GM19099 (cell line): ENCODE data around the gene SIGLEC8.

Source experiments
- POLR2A ChIP-seq: IDR thresholded peaks from 3 replicates; pipeline ENCODE4 v1.6.1; 2011; ENCODE audit warnings: low read depth; ENCODE audit not compliant: insufficient read length; ENCODE audit errors: extremely low read depth

SIGLEC8 gene

DNA sequence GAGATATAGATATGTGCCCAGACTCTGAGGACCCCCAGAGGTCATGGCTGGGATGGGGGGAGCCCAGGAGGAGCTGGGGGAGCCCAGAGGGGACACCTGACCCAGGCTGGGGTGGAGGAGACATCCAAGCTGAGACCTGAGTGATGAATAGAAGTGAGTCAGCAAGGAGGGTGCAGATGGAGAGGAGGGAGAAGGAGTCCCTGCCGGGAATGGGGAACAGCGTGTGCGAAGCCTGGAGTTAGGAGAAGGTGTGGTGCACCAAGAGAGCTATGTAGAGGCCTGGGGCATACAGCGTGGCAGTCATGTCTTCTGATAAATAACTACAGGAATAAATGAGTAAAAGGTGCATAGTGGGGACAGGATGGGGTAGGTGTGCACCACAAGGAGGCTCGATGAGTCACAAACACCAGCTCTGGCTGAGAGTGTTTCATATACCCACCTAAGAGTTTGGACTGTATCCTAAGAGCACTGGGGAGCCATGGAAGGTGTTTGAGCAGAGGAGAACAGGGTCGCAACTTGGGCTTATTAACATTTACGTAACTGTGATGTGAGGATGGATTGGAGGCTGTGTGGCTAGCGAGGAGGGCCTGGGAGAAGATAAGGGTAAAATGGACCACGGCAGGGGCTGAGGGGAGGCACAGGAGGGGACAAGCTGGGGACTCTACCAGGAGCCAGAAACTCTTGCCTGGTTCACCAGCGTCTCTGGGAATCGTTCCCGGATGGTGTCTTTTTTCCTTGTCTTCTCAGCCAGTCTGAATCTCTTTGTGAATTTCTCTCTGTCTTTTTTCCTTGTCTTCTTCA is 21.5 kb upstream of the SIGLEC8 start:
- no peak for TF ChIP-seq POLR2A

- no peak for TF ChIP-seq POLR2A
Observed at GRCh38 chr19:51478381-51479234, 20.4 kb upstream of the SIGLEC8 start, which contains the start of gene CEACAM18. TSS of gene CEACAM18 (plus strand) at chr19:51478539.

- TF ChIP-seq POLR2A, result no peak
Observed at GRCh38 chr19:51477344-51477743, 19.1 kb upstream of the SIGLEC8 start.

GRCh38 chr19:51476164-51476563 is 17.9 kb upstream of the SIGLEC8 start:
- no peak for TF ChIP-seq POLR2A

DNA sequence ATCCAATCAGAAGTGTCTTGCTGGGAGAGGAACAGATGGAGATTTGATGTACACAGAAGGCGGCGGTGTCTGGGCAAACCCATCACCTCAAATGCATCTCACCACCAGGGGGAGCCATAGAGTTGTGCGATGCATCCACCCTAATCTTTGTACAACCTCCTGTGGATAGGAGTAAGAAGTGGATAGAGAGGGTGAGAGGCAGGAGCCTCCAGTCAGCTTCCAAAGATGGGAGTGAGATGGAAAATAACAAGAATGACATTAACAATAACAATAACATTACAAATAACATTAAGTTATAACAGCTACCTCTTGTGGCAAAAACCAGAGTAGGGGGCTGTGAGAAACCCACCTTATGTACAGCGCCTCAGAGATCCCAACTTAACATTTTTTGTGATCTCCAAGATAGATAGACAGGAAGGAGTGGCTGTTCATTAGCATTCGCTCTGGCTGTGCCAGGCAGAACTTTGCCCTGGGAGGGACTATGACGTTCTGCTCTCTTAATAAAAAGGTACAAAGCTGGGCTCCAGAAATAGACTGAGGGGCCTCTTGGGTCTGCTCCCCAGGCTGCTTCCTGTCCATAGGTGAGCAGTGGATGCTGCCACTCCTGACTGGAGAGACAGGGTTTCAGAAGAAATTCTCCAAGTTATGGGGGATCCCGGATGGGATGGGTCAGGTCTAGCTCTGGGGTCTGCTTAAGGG is 14.9 kb upstream of the SIGLEC8 start:
- no peak for TF ChIP-seq POLR2A

DNA sequence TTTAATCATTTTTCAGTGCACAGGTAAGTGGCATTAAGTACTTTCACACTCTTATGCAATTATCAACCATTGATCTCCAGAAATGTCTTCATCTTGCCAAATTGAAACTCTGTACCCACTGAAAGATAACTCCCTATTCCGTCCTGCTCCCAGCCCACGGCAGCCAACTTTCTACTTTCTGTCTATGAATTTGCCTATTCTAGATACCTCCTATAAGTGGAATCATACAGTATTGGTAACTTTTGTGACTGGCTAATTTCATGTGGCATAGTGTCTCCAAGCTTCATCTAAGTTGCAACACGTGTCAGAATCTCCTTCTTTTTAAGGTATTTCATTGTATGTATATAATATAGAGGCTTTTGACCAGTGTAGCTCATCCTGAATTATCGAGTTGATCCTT is 14.4 kb upstream of the SIGLEC8 start:
- TF ChIP-seq POLR2A, result no peak

DNA sequence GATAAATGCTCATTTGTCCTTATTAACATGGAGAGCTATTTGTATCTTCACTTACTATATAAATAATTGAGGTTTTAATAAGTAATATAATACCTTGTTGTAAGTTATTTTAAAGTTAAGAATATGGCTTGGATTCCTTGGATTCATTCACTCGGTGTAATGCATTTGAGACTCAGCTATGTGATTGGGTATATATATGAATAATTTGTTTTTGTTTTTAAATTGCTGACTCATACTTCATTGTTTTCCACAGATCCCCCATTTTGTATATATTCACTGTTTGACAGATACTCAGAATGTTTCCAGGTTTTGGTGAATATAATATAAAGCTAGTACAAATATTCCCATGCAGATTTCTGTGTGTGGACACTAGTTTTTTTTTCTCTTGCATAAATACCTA is 13.3 kb upstream of the SIGLEC8 start:
- TF ChIP-seq POLR2A, result no peak

GRCh38 chr19:51470966-51471365 is 12.7 kb upstream of the SIGLEC8 start:
- no peak for TF ChIP-seq POLR2A

DNA sequence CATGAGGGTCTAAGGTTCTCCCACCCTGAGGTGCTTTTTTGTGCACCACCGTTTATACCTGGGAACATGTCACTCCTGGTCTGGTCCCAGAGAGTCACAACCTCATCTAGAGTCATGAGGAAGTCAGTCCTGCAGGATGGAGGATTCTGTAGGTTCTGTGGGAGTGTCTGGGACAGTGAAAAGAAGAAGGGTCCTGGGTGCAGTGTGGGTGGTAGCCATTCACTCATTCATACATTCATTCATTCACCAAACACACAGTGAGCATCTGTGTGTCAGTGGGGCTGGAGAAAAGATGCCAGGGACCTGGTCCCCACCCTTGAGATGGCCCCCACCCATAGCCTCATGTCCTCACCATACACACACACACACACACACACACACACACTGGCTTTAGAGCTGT is 11.4 kb upstream of the SIGLEC8 start:
- TF ChIP-seq POLR2A, result no peak

- TF ChIP-seq POLR2A, result no peak
Observed at GRCh38 chr19:51469162-51469561, 10.9 kb upstream of the SIGLEC8 start.

- no peak for TF ChIP-seq POLR2A
Observed at GRCh38 chr19:51468545-51468920, 10.3 kb upstream of the SIGLEC8 start.

DNA sequence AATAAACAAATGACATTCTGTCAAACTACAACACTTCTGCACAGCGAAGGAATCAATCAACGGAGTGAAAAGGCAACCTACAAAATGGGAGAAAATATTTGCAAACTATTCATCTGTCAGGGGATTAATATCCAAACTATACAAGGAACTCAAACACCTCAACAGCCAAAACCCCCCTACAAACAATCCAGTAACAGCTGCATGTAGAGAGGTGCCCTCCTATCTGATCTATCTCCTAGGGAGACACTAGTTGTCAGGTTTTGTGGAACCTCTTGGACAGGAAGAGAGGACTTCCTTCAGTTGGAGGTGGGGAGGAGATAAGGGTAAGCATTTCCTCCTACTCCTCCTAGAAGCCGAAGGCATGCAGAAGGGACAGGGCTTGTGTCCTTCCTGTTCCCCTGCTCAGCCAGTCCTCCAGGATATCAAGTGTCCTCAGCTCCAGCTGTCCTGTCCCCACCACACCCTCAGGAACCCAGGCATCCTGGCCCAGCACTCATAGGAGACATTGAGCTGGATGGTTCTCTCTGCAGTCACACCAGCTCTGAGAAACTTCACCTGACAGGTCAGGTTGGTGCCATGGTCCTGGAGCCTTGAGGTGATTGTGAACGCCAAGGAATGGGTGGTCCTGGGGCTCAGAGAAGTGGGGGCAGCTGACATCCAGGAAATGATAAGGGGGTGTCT is 9.8 kb upstream of the SIGLEC8 start:
- TF ChIP-seq POLR2A, result no peak

GRCh38 chr19:51466723-51467122 is 8.5 kb upstream of the SIGLEC8 start:
- no peak for TF ChIP-seq POLR2A

- TF ChIP-seq POLR2A, result no peak
Observed at GRCh38 chr19:51462681-51463080, 4.4 kb upstream of the SIGLEC8 start.

DNA sequence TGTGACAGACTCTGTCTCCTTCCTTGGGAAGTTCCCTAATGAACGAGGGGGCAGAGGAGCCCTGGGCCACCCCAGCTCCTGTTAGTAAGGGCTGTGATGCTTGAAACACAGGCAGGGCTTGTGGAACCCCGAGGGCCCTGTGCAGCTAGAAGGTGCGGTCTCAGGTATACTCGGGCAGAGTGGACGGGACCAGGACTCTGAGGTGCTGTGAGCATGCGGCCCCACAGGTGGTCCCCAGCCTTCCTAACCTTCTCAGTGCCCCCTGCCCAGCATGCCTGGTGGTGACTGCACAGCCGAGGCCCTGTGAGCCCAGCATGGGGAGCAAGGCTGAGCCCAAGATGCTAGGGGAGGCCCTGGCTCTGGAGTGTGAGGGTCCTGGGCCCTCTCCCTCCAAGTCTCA is 4.0 kb upstream of the SIGLEC8 start:
- no peak for TF ChIP-seq POLR2A

GRCh38 chr19:51461723-51462161 is 3.5 kb upstream of the SIGLEC8 start:
- TF ChIP-seq POLR2A, result no peak
